K562 (cell line): Measurements from ENCODE around the gene ADIPOR2.

ENCODE experiments used
- CREB1 ChIP-seq, 2 experiments: sonication (generic) in 1 of 2; formaldehyde crosslinking in 1 of 2; IDR thresholded peaks; 2 replicates each; pipeline versions ENCODE4 v1.6.1 to v1.8.0; 2012 to 2022; ENCODE audit warnings: inconsistent platforms in 1 of 2, mild to moderate bottlenecking in 1 of 2, missing genetic modification reagents in 1 of 2, moderate library complexity in 1 of 2
- EZH2 ChIP-seq: IDR thresholded peaks from 2 replicates; pipeline ENCODE4 v1.6.1; 2012; ENCODE audit warnings: low read depth, mild to moderate bottlenecking, inconsistent platforms, low read length, borderline replicate concordance
- SMAD1 ChIP-seq: fragments of 150-350 bp; IDR thresholded peaks from 2 replicates; pipeline ENCODE4 v1.6.1; 2014; ENCODE audit warnings: low read length, low read depth; ENCODE audit not compliant: partially characterized antibody

- no peak for TF ChIP-seq CREB1 (IDR thresholded peaks at IDR 0.05)
- no peak for TF ChIP-seq CREB1 (CRISPR knock-in tag; IDR thresholded peaks at IDR 0.05)
- no peak for TF ChIP-seq EZH2
- no peak for TF ChIP-seq SMAD1
Measured at GRCh38 chr12:1806301-1807086, 115.6 kb downstream of the ADIPOR2 start.
